SW480 (cell line): ENCODE results near the gene HLA-DQB2.
"Not testable (repeated sequence)": the region's sequence is repeated elsewhere in the genome, so short reads cannot be mapped to it uniquely, and the experiment has no call there.

Experiments used
- DNase-seq: peaks from one replicate; pipeline ENCODE4 v3.0.0-alpha.2; 2016; ENCODE audit warnings: low spot score

HLA-DQB2 gene

GRCh38 chr6:32763421-32763820, at the start of gene HLA-DQB2:
TSS of gene HLA-DQB2 (minus strand) at chr6:32763532. CDS start at chr6:32763470, 62 bp downstream.
- DNase-seq = no peak

- no peak for DNase-seq
These were observed 45.8 kb upstream of the HLA-DQB2 start for GRCh38 chr6:32809171-32809570.

GRCh38 chr6:32807020-32807580, 43.8 kb upstream of the HLA-DQB2 start:
- no peak for DNase-seq

- DNase-seq = not testable (repeated sequence)
These were observed 42.1 kb upstream of the HLA-DQB2 start for GRCh38 chr6:32805404-32805803.

GRCh38 chr6:32803416-32803815, 40.1 kb upstream of the HLA-DQB2 start:
- no peak for DNase-seq

GRCh38 chr6:32799740-32800139, 36.4 kb upstream of the HLA-DQB2 start:
- DNase-seq = no peak

- DNase-seq = no peak
These were observed 35.8 kb upstream of the HLA-DQB2 start for GRCh38 chr6:32799168-32799567.

GRCh38 chr6:32796848-32797776, 33.8 kb upstream of the HLA-DQB2 start:
- no peak for DNase-seq

- no peak for DNase-seq
These were observed 31.2 kb upstream of the HLA-DQB2 start for GRCh38 chr6:32794510-32794909.

GRCh38 chr6:32792901-32793435, 29.6 kb upstream of the HLA-DQB2 start:
- DNase-seq = no peak

- DNase-seq = peak; percentile 47
These were observed 27.0 kb upstream of the HLA-DQB2 start for GRCh38 chr6:32790306-32790705.

GRCh38 chr6:32785781-32786533, 22.6 kb upstream of the HLA-DQB2 start:
- peak; percentile 61 for DNase-seq

GRCh38 chr6:32782923-32783322, 19.6 kb upstream of the HLA-DQB2 start:
- not testable (repeated sequence) for DNase-seq

- no peak for DNase-seq
These were observed 15.7 kb upstream of the HLA-DQB2 start for GRCh38 chr6:32779036-32779435.

- no peak for DNase-seq
These were observed 11.7 kb upstream of the HLA-DQB2 start for GRCh38 chr6:32775071-32775470.

- DNase-seq = no peak
These were observed 11.1 kb upstream of the HLA-DQB2 start for GRCh38 chr6:32774426-32774825.

- no peak for DNase-seq
These were observed 9.3 kb upstream of the HLA-DQB2 start for GRCh38 chr6:32772656-32773055.

GRCh38 chr6:32764048-32764447, 716 bp upstream of the HLA-DQB2 start:
- DNase-seq = no peak

GRCh38 chr6:32761548-32761947, 1.8 kb downstream of the HLA-DQB2 start:
- no peak for DNase-seq

GRCh38 chr6:32761072-32761471, 2.3 kb downstream of the HLA-DQB2 start:
- no peak for DNase-seq

GRCh38 chr6:32759669-32760068, 3.7 kb downstream of the HLA-DQB2 start:
- DNase-seq = no peak

GRCh38 chr6:32752580-32752979, 10.8 kb downstream of the HLA-DQB2 start:
- DNase-seq = no peak
